NCI-H2227 (cell line): Measurements from ENCODE around the gene OR8S1.
"Not testable (repeated sequence)": the region's sequence is repeated elsewhere in the genome, so short reads cannot be mapped to it uniquely, and the experiment has no call there.

Experiments
- DNase-seq: peaks from one replicate; lab custom pipeline; 2025; ENCODE audit not compliant: unreplicated experiment; lab: John Stamatoyannopoulos, UW

Gene OR8S1, protein sequence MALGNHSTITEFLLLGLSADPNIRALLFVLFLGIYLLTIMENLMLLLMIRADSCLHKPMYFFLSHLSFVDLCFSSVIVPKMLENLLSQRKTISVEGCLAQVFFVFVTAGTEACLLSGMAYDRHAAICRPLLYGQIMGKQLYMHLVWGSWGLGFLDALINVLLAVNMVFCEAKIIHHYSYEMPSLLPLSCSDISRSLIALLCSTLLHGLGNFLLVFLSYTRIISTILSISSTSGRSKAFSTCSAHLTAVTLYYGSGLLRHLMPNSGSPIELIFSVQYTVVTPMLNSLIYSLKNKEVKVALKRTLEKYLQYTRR

GRCh38 chr12:48525332-48525731 is at the start of gene OR8S1:
Gene OR8S1 (plus strand): TSS chr12:48525632. CDS start chr12:48525632, 0 bp downstream.
- no peak for DNase-seq

- no peak for DNase-seq
Measured at GRCh38 chr12:48482198-48482597, 43.2 kb upstream of the OR8S1 start, which contains the start of gene C12orf54. Gene C12orf54 (plus strand): TSS chr12:48482498. CDS start chr12:48483297, 799 bp downstream.

DNA sequence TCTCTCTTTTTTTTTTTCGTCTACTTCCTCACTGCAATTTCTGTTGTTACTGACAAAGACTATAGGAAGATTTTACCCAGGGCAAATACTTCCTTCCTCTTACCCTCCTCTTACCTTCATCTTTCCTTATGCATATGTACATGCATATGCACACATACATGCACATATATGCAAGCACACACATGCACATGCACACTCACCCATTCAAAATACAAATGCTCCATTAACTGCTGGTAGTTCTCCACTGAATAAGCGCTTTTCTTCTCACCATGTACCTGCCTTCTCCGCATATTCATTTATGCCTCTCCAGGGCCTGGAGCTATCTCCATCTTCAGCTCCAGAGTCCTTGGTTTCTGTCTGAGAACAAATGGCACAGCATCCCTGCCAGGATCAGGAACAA is 42.5 kb upstream of the OR8S1 start:
- DNase-seq = no peak

DNA sequence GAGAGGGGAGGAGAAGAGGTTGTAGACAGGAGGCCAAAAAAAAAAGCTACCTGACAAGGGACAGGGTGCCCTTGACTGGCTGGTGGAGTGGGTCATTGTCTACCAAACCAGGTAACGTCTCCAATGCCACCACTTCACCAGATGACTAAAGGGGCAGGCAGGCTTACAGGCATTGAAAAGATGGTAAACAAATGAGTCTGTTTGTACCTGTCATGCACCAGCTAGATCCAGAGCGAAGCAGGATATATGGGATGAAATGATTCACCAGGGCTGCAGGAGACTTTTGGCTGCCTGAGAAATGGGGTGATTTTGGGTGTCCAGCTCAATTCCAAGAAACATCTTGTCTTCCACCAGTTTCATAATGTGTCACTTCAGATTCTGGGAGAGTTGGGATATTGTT is 39.2 kb upstream of the OR8S1 start:
- no peak for DNase-seq

GRCh38 chr12:48486679-48487078 is 38.8 kb upstream of the OR8S1 start:
- DNase-seq = no peak

- DNase-seq = no peak
Measured at GRCh38 chr12:48489012-48489411, 36.4 kb upstream of the OR8S1 start.

DNA sequence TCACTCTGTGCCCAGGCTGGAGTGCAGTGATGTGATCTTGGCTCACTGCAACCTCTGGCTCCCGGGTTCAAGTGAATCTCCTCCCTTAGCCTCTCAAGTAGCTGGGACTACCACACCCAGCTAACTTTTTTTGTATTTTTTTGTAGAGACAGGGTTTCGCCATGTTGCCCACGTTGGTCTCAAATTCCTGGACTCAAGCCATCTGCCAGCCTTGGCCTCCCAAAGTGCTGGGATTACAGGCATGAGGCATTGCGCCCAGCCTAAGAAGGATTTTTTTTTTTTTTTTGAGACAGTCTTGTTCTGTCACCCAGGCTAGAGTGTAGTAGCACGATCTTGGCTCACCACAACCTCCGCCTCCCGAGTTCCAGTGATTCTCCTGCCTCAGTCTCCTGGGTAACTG is 36.0 kb upstream of the OR8S1 start:
- DNase-seq = not testable (repeated sequence)

- DNase-seq = not testable (repeated sequence)
Measured at GRCh38 chr12:48500281-48500680, 25.2 kb upstream of the OR8S1 start.

DNA sequence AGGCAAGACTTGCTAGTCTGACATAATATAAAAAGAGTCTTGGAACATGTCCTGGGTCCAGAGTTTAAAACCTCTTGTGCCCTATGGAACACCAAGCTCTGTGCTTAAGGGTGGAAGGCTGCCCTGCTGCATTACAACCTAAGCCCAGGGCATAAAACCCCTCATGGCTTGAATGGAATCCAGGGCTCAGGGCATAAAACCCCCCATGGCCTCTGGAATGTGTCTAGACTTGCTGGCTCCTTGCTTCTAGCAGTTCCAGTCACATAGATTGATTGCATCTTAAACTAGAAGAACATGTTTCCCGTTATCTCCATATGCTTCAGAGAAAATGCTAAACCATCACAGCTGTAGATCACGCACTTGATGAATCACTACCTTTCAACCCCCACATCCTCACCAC is 18.6 kb upstream of the OR8S1 start:
- DNase-seq = not testable (repeated sequence)

DNA sequence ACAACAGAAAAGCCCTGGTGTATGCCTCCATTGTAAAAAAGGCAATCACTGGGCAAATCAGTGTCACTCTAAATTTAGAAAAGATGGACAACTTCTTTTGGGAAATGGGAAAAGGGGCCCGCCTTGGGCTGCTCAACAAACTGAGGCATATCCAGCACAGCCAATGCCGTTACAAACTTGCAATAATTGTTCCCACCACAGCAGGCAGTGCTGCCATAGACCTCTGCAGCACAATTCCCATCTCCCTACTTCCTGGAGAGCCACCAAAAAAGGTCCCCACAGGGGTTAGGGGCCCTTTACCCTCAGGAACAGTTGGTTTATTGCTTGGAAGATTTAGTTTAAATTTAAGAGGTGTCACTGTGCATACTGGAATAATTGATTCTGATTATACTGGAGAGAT is 16.4 kb upstream of the OR8S1 start:
- no peak for DNase-seq

GRCh38 chr12:48510111-48510510 is 15.3 kb upstream of the OR8S1 start:
- DNase-seq = no peak

DNA sequence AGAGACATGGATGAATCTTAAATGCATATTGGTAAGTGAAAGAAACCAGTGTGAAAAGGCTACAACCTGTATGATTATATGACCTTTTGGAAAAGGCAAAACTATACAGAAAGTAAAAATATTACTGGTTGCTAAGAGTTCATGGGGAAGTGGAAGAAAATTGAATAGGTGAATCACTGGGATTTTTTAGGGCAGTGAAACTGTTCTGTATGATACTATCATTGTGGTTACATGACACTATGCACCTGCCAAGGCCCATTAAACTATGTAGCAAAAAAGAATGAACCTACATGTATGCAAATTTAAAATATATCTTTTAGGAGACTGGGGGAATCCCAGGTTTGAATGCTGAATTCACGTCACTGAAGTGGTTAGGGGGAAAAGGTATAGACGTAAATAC is 12.6 kb upstream of the OR8S1 start:
- DNase-seq = no peak

- DNase-seq = no peak
Measured at GRCh38 chr12:48514728-48515127, 10.7 kb upstream of the OR8S1 start.

GRCh38 chr12:48520381-48520780 is 5.1 kb upstream of the OR8S1 start:
- DNase-seq = not testable (repeated sequence)

DNA sequence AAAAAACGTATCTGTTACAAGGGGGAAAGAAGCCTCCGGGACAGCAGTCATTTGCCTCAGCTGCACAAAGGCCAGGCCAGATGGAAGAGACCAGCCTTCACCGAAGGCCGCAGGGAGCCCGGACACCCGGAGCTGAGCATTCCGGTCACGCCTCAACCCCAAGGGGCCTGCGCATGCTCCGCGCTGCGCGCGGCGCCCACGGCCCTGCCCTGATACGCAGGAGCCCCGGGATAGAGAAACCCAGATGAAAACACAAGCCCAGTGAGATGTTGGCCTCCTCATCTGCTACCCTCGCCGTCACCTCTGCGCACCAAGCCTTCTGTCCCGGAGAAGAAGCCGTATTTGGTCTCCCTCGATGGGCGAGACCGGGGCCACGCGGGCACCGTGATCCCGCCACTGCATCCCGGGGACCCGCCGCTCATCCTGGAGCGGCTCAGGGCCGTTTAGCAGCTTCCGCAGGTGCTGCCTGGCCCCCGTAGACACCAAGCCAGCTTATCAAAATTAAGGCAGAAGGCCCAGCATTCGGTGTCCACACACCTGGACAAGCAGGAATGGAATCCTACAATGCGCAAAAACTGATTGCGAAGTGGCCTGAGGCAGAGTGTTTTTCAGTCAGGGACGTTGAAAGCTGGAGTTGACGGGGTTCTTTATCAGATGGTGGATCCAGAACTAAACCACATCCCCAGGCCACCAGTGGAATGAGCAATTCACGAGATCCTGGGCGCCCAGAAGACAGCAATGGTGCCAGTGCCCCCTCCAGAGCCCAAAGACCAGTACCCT is 2.6 kb downstream of the OR8S1 start:
- DNase-seq = no peak

DNA sequence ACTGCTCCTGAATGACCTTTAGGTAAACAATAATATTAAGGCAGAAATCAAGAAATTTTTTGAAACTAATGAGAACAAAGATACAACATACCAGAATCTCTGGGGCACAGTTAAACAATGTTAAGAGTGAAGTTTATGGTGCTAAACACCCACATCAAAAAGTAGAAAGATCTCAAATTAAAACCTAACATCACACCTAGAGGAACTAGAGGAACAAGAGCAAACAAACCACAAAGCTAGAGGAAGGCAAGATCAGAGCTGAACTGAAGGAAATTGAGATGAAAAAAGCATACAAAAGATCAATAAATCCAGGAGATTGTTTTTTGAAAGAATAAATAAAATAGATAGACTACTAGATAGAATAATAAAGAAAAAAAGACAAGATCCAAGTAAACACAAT is 7.2 kb downstream of the OR8S1 start:
- DNase-seq = no peak

DNA sequence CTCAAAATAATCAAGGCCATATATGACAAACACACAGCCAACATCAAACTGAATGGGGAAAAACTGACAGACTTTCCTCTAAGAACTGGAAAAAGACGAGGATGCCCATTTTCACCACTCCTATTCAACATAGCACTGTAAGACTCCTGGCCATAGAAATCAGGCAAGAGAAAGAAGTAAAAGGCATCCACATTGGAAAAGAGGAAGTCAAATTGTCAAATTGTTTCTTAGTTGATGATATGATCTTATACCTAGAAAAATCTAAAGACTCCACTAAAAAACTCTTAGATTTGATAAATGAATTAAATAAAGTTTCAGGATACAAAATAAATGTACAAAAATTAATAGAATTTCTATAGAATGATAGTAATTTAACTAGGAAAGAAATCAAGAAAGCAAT is 11.2 kb downstream of the OR8S1 start:
- no peak for DNase-seq

DNA sequence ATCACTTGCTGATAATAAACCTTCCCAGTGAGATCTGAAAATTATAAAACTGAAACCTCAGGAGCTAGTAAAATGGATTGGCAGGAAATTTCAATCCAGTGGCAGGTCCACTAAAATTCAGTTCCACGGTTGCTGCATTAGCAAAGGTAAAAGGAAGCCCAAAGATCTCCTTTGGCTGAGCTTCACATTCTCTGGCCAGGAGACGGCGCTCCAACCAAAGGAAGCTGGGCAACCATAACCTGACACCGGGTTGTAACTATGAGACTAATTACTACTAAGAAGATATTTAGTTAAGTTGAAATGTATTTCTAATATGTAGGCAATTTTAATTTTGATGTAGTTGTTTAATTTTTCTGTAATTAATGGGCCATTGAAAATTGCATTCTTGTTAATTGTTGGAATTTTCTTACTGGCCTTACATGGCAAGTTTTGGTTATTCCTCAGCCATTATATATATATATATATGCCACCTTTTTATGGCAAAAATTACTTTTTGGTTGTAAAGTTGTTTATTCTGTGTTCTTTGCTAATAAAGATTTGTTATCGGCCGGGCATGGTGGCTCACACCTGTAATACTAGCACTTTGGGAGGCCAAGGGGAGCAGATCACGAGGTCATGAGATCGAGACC is 17.0 kb downstream of the OR8S1 start:
- peak; percentile 28 for DNase-seq

DNA sequence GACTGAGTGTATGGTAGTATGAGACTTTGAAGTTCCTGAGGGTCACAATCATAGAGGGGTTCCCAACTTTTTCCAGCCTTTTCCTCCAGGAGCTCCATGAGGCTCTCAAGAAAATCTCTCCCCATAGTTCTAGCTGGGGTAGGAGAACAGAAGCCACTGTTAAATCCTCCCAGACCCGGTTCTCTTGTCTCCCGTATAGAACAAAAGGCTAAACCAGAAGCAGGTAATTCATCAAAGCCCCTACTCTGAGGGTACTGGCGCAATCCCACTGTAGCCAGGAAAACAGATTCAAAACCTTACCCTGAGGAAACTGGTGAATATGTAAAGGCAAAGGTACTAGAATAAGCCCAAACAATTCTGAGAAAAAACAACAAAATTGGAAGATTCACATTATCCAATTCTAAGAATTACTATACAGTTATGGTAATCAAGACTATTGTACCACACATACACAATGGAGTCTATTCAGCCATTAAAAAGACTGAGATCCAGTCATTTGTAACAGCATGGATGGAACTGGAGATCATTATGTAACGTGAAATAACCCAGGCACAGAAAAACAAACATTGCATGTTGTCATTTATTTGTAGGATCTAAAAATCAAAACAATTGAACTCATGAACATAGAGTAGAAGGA is 20.5 kb downstream of the OR8S1 start:
- no peak for DNase-seq

DNA sequence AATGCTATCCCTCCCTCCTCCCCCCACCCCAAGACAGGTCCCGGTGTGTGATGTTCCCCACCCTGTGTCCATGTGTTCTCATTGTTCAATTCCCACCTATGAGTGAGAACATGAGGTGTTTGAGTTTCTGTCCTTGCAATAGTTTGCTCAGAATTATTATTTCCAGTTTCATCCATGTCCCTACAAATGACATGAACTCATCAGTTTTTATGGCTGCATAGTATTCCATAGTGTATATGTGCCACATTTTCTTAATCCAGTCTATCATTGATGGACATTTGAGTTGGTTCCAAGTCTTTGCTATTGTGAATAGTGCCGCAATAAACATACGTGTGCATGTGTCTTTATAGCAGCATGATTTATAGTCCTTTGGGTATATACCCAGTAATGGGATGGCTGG is 21.6 kb downstream of the OR8S1 start:
- DNase-seq = not testable (repeated sequence)

DNA sequence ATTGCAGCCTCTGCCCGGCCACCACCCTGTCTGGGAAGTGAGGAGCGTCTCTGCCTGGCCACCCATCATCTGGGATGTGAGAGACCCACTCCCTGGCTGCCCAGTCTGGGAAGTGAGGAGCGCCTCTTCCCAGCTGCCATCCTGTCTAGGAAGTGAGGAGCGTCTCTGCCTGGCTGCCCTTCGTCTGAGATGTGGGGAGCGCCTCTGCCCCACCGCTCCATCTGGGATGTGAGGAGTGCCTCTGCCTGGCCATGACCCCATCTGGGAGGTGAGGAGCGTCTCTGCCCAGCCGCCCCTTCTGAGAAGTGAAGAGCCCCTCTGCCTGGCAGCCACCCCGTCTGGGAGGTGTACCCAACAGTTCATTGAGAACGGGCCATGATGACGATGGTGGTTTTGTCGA is 26.2 kb downstream of the OR8S1 start:
- DNase-seq = not testable (repeated sequence)
